Activated CD8-positive, alpha-beta memory T cell treated with anti-CD3 and anti-CD28 coated beads, Interleukin-2, amount 50 U/mL, for 1 hour (primary cell): ENCODE results near the gene CHRNA1.
"Not testable (repeated sequence)": the region's sequence is repeated elsewhere in the genome, so short reads cannot be mapped to it uniquely, and the experiment has no call there.

ENCODE experiments used
- DNase-seq: peaks from one replicate; pipeline ENCODE4 v3.0.0-alpha.2; 2020; ENCODE audit errors: extremely low read depth

CHRNA1 gene

DNA sequence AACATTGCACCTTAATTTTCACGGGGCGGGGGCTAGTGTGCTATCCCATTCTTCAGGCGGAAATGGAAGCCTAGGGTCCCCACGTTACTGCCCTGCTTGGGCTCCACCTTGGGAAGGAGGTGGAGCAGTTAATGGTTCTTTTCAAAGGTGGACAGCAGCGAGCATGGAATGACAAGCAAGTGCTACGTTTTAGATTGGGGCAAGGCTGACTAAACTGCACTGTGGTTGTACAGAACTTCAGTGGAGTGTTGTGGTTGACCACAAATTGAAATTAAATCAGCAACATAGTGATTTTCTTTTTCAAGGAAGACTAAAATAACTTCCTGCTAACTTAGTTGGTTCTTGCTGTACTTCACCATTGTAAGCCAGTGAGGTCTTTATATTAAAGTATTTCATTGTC lies 47.0 kb downstream of the CHRNA1 start:
- DNase-seq = no peak

GRCh38 chr2:174716785-174717184 lies 47.5 kb downstream of the CHRNA1 start:
- no peak for DNase-seq

GRCh38 chr2:174713686-174714085 lies 50.6 kb downstream of the CHRNA1 start:
- DNase-seq = no peak

- no peak for DNase-seq
Measured at GRCh38 chr2:174711206-174711605, 53.1 kb downstream of the CHRNA1 start.

DNA sequence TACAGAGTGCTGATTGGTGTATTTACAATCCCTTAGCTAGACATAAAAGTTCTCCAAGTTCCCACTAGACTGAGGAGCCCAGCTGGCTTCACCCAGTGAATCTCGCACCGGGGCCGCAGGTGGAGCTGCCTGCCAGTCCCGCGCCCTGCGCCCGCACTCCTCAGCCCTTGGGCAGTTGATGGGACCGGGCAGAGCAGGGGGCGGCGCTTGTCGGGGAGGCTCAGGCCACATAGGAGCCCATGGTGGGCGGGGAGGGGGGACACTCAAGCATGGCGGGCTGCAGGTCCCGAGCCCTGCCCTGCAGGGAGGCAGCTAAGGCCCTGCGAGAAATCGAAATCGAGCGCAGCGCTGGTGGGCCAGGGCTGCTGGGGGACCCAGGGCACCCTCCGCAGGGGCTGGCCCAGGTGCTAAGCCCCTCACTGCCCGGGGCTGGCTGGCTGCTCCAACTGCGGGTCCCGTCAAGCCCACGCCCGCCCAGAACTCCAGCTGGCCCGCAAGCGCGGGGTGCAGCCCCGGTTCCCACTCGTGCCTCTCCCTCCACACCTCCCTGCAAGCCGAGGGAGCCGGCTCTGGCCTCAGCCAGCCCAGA lies 54.8 kb downstream of the CHRNA1 start:
- DNase-seq = not testable (repeated sequence)

- no peak for DNase-seq
Measured at GRCh38 chr2:174708713-174709112, 55.6 kb downstream of the CHRNA1 start.

DNA sequence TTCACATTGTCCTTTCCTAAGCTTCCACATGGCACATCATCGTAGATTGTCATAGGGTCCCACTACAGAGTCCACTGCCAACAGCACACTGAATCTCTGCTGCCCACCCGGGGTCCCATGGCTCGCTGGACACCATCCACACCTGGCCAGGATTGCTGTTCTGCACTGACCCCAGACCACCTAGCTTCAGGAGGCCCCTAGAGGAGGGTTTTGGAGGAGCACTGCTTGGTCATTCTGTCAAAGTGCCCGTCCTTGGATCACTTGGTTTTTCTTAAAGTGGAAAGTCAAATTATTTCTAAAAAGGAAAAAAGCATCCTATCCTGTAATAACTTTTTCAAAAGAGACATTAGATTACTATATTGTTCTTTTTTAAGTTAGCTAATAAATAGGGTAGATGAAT lies 59.0 kb downstream of the CHRNA1 start:
- DNase-seq = no peak

- no peak for DNase-seq
Measured at GRCh38 chr2:174704642-174705041, 59.6 kb downstream of the CHRNA1 start.

- DNase-seq = no peak
Measured at GRCh38 chr2:174704061-174704460, 60.2 kb downstream of the CHRNA1 start.

GRCh38 chr2:174703430-174703829 lies 60.8 kb downstream of the CHRNA1 start:
- DNase-seq = no peak

- no peak for DNase-seq
Measured at GRCh38 chr2:174702541-174702940, 61.7 kb downstream of the CHRNA1 start.

DNA sequence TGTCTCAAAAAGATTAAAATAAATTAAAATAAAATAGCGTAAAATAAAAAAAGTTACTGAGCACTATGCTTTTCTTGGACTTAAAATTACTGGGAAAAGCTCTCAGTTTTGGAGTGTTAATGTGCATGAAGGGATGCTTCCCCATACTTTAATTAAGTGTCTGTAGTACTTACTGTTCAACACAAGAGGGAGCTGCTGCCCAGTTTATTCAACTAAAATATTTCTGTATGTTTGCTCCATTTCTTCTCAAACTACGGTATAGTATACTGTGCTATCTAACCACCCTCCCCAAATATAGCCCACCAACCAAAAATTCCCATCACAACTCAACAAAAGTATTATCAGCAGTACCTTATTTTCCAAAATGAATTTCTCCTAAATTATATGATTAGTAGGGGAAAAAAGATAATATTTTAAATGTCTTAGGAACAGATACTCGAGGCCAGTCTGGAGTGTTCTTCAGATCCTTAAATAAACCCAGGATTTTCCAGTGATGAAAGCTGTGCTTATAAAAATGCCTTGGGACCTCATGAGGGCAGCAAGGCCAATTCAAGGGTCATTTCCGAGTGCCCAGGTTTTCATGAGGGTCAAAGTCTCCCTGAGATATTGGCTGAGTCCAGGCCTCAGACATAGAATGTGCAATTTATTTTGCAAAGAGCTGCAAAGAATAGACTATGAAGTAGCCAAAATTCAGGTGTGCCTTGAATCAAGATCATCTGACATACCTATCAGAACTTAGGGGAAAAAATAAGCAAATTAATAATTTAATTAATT lies 64.1 kb downstream of the CHRNA1 start:
- DNase-seq = no peak
